OCI-LY1 (cell line): ENCODE data around the gene ASPDH.

ENCODE experiments used
- CTCF ChIP-seq: fragments of 200-600 bp; sonication (generic), shearing (Covaris generic); IDR thresholded peaks from 2 replicates; pipeline ENCODE4 v1.5.1; 2017; ENCODE audit warnings: mild to moderate bottlenecking, antibody characterized with exemption, low read length, moderate library complexity, mixed read lengths
- EZH2 ChIP-seq: fragments of 200-600 bp; sonication (generic), shearing (Covaris generic); IDR thresholded peaks from 2 replicates; pipeline ENCODE4 v1.8.0; 2017; ENCODE audit warnings: borderline replicate concordance, mixed run types, mild to moderate bottlenecking, antibody characterized with exemption, low read length, moderate library complexity, mixed read lengths

DNA sequence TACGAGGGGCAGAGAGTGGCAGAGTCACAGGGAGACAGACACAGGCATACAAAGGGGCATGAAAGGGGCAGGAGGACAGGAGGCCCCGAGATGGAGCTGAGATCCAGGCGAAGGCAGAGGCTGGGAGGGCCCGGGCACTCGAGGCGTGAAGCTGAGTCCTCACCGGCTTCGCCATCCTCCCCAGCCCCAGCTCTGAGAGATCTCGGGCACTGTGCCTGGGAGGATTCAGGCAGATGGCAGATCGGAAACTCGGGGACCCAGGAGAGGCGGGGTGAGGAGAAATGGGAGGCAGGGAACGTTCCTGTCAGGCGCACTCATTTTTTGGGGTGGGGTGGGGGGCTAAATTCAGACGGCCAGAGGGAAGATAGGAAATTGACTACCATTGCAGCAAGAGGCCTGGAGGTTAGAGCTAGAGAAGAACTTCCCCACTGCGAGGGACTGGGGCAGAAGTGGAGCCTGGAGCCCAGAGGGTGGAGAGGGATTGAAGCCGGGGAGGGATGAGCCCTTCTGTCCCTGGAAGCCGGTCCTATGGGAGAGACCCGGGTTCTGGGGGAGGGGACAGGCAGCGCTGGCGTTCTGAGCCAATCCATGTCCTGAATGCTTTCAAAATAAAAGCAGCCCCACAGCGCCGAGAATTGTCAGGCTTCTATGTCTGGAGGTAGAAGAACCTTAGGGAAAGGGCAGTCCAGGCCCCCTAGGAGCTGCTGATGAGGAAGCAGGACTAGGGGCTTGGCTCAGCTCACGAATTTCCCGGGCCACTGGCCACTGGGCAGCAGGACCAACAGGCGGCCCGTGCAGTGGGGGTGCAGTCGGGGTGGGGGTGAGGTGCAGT lies 42.0 kb upstream of the ASPDH start:
- TF ChIP-seq CTCF = no peak
- no peak for TF ChIP-seq EZH2
